HG03342 (cell line): ENCODE results near the gene PTPRD.

Experiments
- ATAC-seq: cut with Tn5 transposase; IDR thresholded peaks from one replicate; pipeline ENCODE4 v1.9.1; 2021; ENCODE audit warnings: mild to moderate bottlenecking, moderate library complexity; ENCODE audit not compliant: unreplicated experiment

The PTPRD gene

DNA sequence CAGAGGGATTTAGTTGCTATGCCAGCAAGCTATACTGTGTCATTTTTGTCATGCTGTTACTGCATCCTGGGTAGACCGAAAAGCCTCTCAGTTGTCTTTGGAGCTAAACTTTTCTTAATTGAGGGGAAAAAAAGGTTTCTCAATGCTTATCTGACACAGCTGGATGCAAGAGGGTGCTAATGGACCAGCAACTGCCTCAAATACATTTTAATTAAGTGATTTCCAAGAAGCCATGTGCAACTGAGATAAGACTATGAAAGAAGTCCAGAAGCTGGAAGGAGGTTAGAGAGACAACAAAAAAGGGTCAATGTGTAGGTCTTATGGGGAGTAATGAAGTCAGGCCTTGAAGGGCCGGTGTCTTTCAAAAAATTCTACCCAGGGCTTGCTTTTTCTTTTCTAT lies 2347.5 kb downstream of the PTPRD start:
- no peak for ATAC-seq
